GM19240 (cell line): ENCODE data around the gene ZBTB43.
"Not testable (repeated sequence)": the region's sequence is repeated elsewhere in the genome, so short reads cannot be mapped to it uniquely, and the experiment has no call there.

Experiments
- DNase-seq: peaks from one replicate; pipeline ENCODE4 v3.0.0; 2011; ENCODE audit warnings: low spot score; ENCODE audit not compliant: insufficient read length

Gene ZBTB43

DNA sequence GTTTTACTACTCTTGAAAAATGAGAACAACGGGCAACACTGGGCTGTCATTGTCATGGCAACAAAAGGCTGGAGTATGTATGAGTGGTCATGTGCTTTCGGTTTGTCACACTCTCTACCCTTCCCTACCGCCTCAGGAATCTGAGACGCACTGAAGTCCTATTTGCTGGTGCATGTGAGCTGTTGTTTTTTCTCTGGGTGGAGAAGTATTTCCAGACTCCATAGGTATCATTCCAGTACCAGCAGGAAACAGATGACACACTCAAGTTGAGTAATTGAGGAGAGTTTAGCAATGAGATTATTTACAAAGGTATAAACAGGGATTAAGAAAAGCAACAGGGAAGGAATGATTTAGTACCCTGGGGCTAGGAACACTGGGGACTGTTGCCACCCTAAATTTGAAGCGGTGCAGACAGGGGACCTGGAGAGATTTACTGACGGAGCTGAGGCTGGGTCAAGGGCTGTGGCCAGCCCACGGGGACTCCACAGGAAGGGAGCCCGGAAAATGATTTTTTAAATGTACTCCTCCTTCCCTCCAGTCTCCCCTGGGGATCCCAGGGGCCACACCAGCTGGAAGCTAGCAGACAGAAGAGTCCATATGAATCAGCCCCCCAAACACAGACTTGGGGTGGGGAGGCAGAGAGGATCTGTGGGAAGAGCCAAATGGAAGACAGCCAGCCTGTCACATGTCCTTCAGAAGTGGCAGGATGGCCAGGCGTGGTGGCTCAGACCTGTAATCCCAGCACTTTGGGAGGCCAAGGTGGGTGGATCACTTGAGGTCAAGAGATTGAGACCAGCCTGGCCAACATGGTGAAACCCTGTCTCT is 13.2 kb upstream of the ZBTB43 start:
- DNase-seq: no peak

DNA sequence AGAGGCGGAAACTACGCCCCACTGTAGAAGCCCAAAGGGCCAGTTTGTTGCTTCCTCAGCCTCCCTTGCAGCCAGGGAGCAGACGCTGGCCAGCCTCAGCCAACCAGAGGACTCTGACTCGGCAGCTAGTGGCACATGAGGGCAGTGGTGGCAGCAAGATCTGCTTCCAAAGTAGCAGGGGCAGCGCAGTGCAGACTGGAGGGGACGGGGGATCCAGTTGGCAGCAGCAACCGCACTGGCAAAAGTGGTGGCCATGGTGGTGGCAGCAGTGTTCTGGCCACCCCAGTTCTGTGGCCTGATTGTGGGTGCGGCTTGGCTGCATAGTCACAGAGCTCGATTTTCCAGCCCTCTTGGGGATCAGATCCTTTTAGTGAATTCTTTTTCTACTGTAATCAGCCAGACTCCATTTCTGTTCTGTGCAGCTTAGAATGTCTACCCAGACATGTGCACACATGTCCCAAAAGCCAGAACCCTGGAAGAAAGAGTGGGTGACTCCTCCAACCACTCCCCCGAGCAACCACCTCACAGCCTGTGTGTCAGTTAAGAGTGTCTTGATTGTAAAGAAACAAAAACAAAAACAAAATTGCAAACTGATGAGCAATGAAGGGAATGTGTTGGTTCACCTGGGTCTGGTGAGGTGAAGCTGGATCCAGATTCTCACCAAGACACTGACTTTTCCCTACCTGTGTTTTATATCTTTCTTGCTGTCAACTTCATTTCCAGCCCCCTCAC is 11.0 kb upstream of the ZBTB43 start:
- no peak for DNase-seq

DNA sequence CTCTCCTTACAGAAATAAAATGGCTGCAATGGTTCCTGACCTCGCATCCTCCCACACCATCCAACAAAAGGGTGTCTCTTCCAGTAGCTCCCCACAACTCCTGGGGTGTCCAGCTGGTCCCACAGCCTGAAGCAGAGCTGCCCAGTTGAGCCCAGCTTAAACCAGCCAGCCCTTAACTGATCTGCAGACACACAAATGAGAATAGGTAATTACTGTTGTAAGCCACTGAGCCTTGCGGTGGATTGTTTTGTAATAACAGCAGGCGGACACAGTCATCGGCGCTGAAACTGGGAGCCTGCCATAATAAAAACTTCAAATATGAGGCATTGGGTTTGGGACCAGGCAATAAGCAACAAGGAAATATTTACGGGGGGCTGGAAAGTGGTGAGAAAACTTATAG is 10.4 kb upstream of the ZBTB43 start:
- no peak for DNase-seq

DNA sequence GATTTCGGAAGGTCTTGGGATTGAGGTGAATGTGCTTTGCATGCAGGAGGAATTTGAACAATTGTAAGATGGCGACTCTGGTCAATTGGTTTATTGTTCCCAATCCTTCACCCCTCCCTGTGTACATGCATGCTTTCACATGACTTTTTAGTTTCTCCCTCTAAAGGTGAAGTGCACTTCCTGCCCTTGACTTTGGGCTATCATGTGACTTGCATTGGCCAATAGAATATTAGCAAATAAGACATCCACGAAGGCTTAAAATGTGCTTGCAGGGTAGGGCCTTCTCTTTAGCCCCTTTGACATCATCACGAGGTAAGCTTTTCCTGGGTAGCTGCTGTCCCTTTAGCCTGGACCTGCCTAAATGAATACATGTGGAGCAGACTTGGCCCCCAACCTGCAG is 8.1 kb upstream of the ZBTB43 start:
- no peak for DNase-seq

DNA sequence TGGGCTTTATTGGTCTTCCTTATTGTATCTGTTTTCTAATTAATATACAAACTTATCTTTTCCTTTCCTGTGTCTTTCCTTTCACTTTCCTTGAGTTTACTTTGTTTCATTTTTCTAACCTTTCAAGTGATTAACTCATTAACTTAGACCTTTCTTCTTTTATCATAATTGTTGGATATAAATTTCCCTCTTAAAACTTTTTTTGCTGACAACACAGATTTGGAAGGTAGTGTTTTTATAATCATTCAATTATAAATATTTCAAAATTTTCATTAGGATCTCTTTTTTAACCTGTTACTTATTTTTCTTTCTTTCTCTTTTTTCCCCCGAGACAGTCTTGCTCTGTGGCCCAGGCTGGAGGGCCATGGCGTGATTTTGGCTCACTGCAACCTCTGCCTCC is 6.9 kb upstream of the ZBTB43 start:
- no peak for DNase-seq

- DNase-seq: no peak
Observed at GRCh38 chr9:126799034-126799433, 5.8 kb upstream of the ZBTB43 start.

GRCh38 chr9:126802318-126803059 is 2.4 kb upstream of the ZBTB43 start:
- no peak for DNase-seq

- no peak for DNase-seq
Observed at GRCh38 chr9:126804198-126804695, 593 bp upstream of the ZBTB43 start.

- peak; percentile 54 for DNase-seq
Observed at GRCh38 chr9:126805554-126806262, 868 bp downstream of the ZBTB43 start.

GRCh38 chr9:126806336-126806735 is 1.5 kb downstream of the ZBTB43 start:
- DNase-seq: no peak

DNA sequence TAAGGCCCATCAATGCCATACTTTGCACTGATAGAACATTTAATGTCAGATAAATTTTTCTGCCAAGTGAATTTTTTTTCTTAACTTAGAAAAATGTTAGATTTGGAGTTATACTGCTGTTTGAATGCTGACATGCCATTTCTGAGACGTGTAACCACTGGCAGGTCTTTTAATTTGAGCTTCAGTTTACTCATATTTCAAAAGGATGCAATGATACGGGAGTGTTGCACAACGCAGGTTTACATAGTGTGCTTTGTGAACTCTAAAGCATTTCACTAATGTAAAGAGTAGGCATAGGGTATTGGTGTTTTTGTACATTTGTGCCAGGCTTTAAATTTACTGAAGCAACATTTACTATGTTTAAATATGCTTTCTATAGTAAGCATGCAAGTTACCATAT is 4.2 kb downstream of the ZBTB43 start:
- DNase-seq: no peak

GRCh38 chr9:126810221-126810620 is 5.4 kb downstream of the ZBTB43 start:
- not testable (repeated sequence) for DNase-seq

DNA sequence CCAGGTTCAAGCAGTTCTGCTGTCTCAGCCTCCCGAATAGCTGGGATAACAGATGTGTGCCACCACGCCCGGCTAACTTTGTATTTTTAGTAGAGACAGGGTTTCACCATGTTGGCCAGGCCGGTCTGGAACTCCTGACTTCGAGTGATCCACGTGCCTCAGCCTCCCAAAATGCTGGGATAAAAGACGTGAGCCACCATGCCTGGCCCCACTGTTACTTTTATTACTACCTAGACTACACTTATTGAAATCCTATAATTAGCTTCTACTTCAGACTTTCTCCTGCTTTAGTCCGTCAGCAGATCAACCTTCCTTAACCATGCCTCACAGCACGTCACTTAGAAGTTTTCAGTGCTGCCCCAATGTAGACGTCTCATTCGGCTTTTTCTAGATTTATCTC is 8.2 kb downstream of the ZBTB43 start:
- no peak for DNase-seq

DNA sequence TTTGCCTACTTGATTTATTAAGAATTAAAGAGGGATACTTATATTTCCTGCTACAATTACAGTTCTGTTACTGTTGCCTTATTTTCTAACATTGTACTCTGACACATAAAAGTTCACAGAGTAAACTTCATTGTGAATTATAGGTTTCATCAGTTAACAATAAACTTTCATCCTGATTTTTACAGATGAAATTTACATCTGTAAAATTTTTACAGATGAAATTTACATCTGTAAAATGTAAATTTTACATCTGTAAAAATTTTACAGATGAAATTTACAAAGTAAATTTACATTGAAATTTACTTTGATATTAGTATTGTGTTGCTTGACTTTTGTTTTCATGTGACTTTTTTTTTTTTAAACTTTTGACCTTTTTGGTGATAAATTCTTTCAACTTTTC is 9.3 kb downstream of the ZBTB43 start:
- DNase-seq: no peak

DNA sequence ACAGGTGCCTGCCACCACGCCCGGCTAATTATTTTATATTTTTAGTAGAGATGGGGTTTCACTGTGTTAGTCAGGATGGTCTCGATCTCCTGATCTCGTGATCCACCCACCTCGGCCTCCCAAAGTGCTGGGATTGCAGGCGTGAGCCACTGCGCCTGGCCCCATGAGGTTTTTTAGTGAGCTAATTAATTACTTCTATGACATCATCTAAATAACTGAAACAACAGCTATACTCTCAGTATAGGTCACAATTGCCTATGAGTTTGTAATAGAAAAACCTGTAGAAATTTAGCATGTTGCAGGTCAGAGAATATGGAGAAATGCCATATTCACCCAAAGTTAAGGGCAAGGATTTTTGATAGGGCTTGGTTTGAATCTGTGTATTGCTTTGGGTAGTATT is 12.8 kb downstream of the ZBTB43 start:
- DNase-seq: not testable (repeated sequence)

DNA sequence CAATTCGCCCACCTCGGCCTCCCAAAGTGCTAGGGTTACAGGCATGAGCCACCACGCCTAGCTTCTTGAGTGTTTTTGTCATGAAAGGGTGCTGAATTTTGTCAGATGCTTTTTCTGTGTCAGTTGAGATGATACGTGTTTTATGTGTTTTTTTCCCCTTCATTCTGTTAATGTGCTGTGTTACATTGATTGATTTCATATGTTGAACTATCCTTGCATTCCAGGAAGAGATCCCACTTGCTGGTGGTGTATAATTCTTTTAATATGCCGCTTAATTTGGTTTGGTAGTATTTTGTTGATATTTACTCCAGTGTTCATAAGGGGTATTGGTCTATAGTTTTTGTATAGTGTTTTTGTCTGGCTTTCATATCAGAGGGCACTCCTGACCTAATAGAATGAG is 13.6 kb downstream of the ZBTB43 start:
- DNase-seq: no peak

DNA sequence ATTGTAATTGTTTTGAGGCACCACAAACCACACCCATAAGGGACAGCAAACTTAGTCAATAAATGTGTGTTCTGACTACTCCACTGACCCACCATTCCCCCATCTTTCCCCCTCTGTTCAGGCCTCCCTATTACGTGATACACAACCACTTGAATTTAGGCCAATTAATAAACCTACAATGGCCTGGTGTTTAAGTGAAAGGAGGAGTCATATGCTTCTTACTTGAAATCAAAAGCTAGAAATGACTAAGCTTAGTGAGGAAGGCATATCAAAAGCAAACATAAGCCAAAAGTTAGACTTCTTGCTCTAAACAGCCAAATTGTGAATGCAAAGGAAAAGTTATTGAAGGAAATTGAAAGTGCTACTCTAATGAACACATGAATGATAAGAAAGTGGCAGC is 14.6 kb downstream of the ZBTB43 start:
- DNase-seq: no peak

DNA sequence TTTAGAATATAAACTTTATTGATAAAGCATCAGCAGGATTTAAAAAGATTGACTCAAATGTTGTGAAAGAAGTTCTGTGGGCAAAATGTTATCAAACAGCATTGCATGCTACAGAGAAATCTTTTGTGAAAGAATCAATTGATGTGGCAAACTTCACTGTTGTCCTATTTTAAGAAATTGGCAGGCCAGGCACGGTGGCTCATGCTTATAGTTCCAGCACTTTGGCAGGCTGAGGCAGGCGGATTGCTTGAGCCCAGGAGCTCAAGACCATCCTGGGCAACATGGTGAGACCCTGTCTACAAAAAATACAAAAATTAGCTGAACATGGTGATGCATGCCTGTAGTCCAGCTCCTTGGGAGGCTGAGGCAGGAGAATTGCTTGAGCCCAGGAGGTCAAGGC is 17.4 kb downstream of the ZBTB43 start:
- no peak for DNase-seq

DNA sequence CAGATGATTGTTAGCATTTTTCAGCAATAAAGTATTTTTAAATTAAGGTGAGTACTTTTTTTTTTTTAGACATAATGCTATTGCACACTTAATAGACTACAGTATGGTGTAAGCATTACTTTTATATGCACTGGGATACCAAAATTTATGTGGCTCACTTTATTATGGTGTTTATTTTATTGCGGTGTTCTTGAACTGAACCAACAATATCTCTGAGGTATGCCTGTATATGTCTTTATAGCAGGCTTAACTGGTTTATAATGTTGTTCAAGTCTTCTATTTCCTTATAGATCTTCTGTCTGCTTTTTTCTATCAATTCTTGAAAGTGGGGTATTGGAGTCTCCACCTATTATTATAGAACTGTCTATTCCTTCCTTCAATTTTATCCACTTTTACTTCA is 18.0 kb downstream of the ZBTB43 start:
- no peak for DNase-seq

DNA sequence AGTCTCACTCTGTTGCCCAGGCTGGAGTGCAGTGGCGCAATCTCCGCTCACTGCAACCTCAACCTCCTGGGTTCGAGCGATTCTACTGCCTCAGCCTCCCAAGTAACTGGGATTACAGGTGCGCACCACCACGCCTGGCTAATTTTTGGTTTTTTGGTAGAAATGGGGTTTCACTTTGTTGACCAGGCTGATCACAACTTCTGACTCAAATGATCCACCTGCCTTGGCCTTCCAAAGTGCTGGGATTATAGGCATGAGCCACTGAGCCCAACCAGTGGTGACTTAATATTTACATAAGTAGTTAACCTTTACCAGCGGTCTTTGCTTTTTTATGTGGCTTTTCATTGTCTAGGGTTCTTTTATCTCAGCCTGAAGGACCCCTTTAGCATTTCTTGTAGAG is 19.2 kb downstream of the ZBTB43 start:
- not testable (repeated sequence) for DNase-seq

GRCh38 chr9:126827227-126827626 is 22.4 kb downstream of the ZBTB43 start:
- DNase-seq: no peak
